WERI-Rb-1 (cell line): ENCODE measurements around the gene GPR137C.

Experiments
- DNase-seq: peaks from one replicate; pipeline ENCODE4 v3.0.0-alpha.2; 2020
- H3K27ac ChIP-seq: fragments of 250-450 bp; sonication (Bioruptor Pico); 2 replicates; pipeline ENCODE4 v1.5.1; 2020; ENCODE audit warnings: mild to moderate bottlenecking, moderate library complexity
- H3K27me3 ChIP-seq: fragments of 250-450 bp; sonication (Bioruptor Pico); 2 replicates; pipeline ENCODE4 v1.5.1; 2021; ENCODE audit warnings: mild to moderate bottlenecking, low read depth, moderate library complexity; ENCODE audit not compliant: insufficient read depth, severe bottlenecking
- H3K36me3 ChIP-seq: fragments of 250-450 bp; sonication (Bioruptor Pico); 2 replicates; pipeline ENCODE4 v1.5.1; 2020; ENCODE audit warnings: mild to moderate bottlenecking, moderate library complexity
- H3K4me3 ChIP-seq: 2 replicates; pipeline ENCODE4 v1.5.1; 2011; ENCODE audit warnings: low read depth, mild to moderate bottlenecking, control low read depth, low read length
- H3K9me3 ChIP-seq: fragments of 250-450 bp; sonication (Bioruptor Pico); 2 replicates; pipeline ENCODE4 v1.5.1; 2021; ENCODE audit warnings: mild to moderate bottlenecking, moderate library complexity; ENCODE audit not compliant: severe bottlenecking
- TF ChIP-seq, protein P1 (sequence below): IDR thresholded peaks from 2 replicates; pipeline ENCODE4 v1.5.1; 2011; ENCODE audit warnings: low read depth, mild to moderate bottlenecking, control low read depth, inconsistent platforms, low read length

Gene GPR137C

DNA sequence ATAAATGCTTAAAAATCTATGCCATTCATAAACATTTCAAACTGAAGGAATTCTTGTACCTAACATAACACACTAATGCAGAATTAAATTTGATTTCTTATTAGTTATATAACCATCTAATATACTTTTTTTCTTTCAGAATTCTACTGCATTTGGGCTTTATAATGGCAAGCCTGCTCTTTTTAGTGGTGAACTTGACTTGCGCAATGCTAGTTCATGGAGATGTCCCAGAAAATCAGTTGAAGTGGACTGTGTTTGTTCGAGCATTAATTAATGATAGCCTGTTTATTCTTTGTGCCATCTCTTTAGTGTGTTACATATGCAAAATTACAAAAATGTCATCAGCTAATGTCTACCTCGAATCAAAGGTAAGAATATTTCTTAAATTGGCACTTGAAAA is 47.3 kb downstream of the GPR137C start:
- no peaks in the 10 kb centered on the region for H3K36me3 ChIP-seq
- no peak overlapping the region for H3K27ac ChIP-seq
- TF ChIP-seq, protein P1, sequence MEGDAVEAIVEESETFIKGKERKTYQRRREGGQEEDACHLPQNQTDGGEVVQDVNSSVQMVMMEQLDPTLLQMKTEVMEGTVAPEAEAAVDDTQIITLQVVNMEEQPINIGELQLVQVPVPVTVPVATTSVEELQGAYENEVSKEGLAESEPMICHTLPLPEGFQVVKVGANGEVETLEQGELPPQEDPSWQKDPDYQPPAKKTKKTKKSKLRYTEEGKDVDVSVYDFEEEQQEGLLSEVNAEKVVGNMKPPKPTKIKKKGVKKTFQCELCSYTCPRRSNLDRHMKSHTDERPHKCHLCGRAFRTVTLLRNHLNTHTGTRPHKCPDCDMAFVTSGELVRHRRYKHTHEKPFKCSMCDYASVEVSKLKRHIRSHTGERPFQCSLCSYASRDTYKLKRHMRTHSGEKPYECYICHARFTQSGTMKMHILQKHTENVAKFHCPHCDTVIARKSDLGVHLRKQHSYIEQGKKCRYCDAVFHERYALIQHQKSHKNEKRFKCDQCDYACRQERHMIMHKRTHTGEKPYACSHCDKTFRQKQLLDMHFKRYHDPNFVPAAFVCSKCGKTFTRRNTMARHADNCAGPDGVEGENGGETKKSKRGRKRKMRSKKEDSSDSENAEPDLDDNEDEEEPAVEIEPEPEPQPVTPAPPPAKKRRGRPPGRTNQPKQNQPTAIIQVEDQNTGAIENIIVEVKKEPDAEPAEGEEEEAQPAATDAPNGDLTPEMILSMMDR, result no peak
- H3K9me3 ChIP-seq, result no peaks in the 10 kb centered on the region
- no peaks in the 10 kb centered on the region for H3K27me3 ChIP-seq
- H3K4me3 ChIP-seq, result no peak overlapping the region
- no peak for DNase-seq

DNA sequence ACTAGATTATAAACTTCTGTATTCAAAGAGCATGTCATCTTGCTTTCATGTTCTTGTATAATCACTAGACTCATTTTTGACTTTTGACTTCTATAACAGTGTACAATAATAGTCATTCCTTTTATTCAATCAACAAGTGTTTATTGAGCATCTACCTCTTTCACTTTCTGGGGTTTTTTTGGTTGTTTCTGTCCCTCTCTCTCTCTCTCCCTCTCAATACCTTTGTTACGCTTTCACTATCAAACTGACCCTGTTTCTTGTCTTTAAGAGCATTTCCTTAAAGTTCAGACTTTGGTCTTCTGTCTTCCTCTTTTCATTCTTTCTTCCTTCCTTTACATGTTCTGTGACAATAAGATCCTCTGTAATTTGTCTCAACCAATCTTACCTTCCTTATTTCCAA is 49.5 kb downstream of the GPR137C start:
- DNase-seq, result no peak

DNA sequence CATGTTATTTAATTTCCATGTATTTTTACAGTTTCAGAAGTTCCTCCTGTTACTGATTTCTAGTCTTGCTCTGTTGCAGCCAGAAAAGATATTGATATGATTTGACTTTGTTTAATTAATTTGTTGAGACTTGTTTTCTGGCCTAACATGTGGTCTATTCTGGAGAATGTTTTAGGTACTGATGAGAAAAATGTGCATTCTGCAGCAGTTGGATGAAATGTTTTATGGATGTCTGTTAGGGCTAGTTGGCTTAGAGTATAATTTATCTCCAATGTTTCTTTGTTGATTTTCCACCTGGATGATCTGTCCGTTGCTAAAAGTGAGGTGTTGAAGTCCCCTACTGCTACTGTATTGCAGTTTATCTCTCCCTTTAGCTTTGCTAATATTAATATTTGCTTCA is 54.4 kb downstream of the GPR137C start:
- H3K4me3 ChIP-seq, result no peak overlapping the region
- TF ChIP-seq, protein P1, result no peak
- no peaks in the 10 kb centered on the region; the same call in 1 of the 2 replicates for H3K36me3 ChIP-seq
- no peak overlapping the region for H3K27ac ChIP-seq
- no peaks in the 10 kb centered on the region for H3K9me3 ChIP-seq
- H3K27me3 ChIP-seq, result no peaks in the 10 kb centered on the region
- no peak for DNase-seq

More for the DNA sequence above, 49.5 kb downstream of the GPR137C start:
- TF ChIP-seq, protein P1, result no peak
- no peaks in the 10 kb centered on the region for H3K9me3 ChIP-seq
- no peak overlapping the region for H3K4me3 ChIP-seq
- H3K36me3 ChIP-seq, result no peaks in the 10 kb centered on the region
- H3K27me3 ChIP-seq, result no peaks in the 10 kb centered on the region
- no peak overlapping the region for H3K27ac ChIP-seq

DNA sequence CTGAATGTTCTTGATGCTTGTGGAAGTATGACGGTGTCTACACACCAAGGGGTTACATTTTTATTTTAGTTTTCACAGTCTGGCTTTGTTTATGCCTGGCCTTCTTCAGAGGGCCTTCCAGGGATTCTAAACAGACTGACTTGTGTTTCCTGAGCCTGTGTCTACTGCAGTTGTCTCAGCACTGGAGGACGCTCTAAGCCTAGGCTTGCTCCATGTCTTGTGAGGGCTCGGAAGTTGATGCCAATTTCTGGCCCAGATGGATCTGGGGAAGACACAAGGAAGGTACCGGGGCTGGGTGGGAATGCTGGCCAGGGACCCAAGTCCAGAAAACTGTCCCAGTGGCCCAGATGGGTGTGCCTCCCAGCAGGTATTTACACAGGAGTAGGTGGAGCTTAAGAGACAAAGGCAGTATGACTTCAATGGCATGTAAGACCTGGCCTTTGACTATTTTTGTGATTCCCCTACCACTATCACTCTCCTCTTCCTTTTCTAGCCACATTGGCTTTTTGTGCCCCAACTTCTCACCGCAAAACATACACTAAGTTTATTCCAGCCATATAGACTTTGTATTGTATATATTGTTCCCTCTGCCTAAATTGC is 56.9 kb downstream of the GPR137C start:
- H3K27ac ChIP-seq, result no peak overlapping the region
- DNase-seq, result no peak
- no peaks in the 10 kb centered on the region for H3K9me3 ChIP-seq
- no peaks in the 10 kb centered on the region for H3K27me3 ChIP-seq
- TF ChIP-seq, protein P1, result no peak
- H3K36me3 ChIP-seq, result no peaks in the 10 kb centered on the region; the same call in 1 of the 2 replicates
- no peak overlapping the region for H3K4me3 ChIP-seq

DNA sequence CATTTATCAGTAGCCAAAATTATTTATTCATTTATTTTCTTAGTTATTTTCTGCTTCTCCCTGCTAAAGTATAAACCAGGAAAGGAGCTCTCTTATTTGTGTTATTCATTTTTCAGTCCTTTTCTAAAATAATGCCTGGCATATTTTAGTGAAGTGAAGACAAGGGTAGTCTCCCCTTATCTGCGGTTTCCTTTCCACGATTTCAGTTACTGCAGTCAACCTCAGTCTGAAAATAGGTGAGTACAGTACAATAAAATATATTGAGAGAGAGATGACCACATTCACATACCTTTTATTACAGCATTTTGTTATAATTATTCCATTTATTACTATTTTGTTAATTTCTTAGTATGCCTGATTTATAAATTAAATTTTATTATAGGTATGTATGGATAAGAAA is 57.6 kb downstream of the GPR137C start:
- no peaks in the 10 kb centered on the region for H3K27me3 ChIP-seq
- H3K9me3 ChIP-seq, result no peaks in the 10 kb centered on the region
- TF ChIP-seq, protein P1, result no peak
- H3K4me3 ChIP-seq, result no peak overlapping the region
- DNase-seq, result no peak
- no peak overlapping the region for H3K27ac ChIP-seq
- no peaks in the 10 kb centered on the region; the same call in 1 of the 2 replicates for H3K36me3 ChIP-seq

DNA sequence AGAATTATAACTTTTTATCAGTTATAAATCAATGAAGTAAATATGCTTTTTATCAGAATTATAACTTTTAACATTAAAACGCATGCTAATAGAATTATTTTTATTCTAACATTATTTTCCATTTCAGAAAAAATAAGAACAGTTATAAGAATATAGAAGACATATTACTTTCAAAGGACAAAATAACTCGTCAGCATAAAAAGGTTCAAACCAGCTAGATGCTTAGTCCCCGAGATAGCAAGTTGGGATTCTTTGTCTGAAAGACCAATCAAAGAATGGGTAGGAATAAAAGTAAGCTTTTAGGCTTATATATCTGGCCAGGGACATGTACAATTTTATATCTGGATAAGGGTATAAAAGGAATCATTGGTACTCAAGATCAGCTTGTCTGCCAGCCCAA is 66.0 kb downstream of the GPR137C start:
- TF ChIP-seq, protein P1, result no peak
- Histone ChIP-seq H3K36me3 (no peaks in the 10 kb centered on the region), H3K27ac (no peak overlapping the region), H3K9me3 (no peaks in the 10 kb centered on the region), H3K27me3 (no peaks in the 10 kb centered on the region), H3K4me3 (no peak overlapping the region)
- no peak for DNase-seq
